HG03520 (cell line): ENCODE measurements around the gene FGF8.
"Not testable (repeated sequence)": the region's sequence is repeated elsewhere in the genome, so short reads cannot be mapped to it uniquely, and the experiment has no call there.

Experiments used
- ATAC-seq: cut with Tn5 transposase; IDR thresholded peaks from one replicate; pipeline ENCODE4 v1.9.1; 2021; ENCODE audit warnings: mild to moderate bottlenecking, moderate library complexity; ENCODE audit not compliant: unreplicated experiment

The FGF8 gene, protein sequence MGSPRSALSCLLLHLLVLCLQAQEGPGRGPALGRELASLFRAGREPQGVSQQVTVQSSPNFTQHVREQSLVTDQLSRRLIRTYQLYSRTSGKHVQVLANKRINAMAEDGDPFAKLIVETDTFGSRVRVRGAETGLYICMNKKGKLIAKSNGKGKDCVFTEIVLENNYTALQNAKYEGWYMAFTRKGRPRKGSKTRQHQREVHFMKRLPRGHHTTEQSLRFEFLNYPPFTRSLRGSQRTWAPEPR

DNA sequence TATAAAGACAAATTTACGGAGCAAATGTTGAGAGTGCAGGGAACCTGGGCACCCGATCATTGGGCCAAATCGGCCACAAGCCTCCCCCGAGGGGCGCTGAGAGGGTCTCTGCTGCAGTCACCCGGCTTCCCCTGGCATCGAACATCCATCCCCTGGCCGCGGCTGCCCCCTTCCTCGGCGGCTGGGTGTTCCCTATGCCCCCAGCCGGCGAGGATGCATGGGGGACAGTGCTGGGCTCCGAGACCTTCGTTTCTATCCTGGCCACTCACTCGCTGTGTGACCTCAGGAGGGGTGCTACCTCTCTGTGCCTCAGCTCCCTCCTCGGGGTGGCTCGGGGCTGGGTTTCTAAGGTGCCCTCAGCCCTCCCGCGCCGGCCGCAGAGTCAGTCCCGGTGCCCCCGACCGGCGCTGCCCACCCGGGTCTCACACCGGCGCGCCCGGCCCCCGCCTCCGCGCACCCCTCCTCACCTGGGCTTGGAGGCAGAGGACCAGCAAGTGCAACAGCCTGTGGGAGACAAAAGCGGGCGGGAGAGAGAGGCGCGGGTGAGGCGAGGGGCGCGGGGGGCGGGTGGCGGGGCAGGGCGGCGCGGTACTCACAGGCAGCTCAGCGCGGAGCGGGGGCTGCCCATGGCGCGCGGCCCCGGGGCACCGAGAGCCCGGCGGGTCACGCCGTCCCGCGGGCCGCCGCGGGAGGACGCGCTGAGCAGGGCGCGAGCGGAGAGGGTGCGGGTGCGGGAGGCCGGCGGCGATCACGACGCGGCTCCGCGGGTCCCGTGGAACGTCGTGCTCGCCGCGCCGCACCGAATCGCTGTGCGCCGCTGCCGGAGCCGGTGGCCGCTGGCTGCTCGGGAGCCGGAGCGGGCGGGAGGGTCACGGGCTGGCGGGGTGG, at the start of gene FGF8:
Gene FGF8 (minus strand): TSS at position 842 of the 888 bp plus-strand sequence. CDS start 214 bp downstream, at position 628.
- no peak for ATAC-seq

DNA sequence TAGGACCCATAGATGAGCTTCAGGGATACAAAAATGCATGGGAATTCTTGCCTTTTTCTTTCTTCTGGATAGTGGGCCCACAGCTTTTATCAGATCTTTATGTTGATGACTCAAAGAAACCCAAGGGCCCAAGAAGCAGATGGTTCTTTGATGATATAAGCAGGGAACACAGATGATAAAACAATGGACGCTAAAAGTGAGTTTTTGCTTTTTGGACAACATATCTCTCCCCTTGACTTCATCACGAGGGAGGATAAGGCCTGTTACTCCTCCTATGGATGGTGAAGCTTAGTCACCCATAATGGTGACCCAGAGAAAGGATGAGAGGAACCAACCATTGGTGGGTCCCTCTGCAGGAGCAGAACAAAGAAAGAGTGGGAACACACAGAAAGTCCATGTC, 48.8 kb upstream of the FGF8 start:
- no peak for ATAC-seq

DNA sequence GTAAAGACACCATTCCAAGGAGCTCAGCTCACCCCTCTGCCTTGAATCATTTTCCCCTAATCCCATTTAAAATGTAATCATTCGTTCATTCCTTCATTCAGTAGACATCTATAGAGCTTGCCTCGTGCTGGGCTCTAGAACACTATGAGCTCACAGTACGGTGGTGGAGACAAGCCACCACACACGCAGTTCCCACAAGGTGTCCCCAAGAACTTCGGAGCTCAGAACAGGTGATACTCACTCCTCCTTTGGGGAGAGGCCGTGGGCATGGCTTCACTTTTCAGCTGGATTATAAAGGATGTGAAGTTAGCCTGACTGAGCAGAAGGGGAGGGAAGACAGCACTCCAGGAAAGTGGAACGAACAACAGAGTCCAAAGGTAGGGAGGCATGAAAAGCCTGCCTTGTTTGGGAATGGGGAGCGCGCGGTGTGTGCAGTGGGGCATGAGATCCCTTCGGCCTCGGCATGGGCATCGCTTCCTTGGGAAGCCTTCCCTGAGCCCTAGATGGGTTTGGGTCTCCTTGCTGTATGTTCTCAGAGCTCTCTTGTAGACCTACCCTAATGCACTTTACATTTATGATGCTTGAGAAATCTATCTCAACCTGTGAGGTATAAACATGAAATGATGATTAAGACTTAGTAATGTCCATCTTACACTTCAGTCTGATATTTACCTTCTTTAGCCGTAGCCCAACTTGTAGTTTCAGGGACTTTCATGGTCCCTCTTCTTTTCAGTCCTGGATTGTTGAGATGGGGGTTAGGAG, 43.1 kb upstream of the FGF8 start:
- peak; percentile 13 for ATAC-seq

DNA sequence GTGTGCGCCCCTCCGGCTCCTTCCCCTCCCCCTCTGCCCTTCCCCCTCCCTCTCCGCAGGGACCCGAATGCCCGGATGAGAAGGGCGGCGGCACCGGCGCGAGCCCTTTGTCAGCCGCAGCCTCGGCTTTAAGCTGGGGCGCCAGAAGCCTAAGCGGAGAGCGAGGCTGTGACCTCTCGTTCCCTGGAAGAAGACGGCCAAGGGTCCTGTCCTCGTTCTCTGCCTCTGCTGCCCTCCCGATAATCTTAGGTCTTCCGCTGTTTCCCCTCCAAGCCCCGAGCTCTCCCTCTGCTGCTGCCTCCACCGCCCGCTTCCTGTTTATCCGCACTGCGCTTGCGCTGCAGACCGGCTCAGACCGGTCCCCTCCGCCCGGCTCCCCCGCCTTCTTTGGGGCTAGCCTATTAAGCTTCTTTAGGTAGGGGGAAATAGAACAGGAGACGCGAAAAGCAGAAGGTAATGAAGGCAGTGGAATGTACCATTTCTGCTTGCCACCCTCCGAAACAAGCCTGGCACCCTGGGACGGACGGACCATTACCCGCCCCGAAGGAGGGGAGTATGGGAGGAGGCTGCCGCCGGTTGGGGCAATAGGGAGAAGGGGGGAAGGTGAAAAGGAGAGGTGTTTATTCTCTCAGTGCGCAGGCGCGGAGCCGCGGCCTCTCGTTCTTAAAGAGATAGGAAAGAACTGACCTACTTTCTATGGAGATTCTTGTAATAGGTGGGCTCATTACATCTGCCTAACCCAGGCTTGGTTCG, 42.4 kb upstream of the FGF8 start, which contains the start of gene OGA:
Gene OGA (minus strand): TSS at position 326 of the 753 bp plus-strand sequence. CDS start 422 bp downstream, outside the sequence.
- peak; percentile 84 for ATAC-seq

DNA sequence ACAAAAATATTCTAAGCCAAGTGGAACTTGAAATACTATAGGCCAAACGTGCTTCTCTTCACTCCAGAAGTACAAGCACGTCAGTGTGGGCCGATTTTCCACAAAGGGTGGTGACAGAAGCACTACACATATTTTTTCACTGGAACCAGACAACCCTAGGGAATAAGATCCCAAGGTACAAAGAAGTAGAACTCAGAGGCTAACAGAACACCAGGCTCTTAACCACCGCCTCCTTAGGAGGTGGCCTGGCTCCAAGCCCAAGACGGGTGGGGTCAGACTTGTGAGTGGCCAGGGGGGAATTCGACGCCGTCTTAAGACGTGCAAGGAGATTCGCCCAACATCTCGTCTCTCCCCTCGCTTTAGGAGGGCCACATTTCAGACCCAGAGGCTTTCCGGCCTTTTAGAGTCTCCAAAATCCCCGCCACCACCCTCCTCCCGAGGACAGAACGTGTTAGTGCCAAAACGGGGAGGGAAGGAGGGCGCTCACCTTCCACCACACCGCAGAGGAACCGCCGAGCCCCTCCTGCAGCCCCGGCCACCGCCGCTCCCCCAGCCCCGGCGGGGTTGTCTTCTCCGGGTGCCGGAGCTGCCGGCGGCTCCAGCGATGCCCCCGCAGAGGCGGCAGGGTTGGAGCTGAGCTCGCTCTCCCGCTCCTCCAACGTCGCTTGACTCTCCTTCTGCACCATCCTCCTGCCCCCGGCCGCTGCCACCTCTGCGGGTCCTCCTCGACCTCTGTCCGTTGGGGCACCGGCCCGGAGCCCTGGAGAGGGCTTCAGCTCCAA, 41.6 kb upstream of the FGF8 start:
- no peak for ATAC-seq

DNA sequence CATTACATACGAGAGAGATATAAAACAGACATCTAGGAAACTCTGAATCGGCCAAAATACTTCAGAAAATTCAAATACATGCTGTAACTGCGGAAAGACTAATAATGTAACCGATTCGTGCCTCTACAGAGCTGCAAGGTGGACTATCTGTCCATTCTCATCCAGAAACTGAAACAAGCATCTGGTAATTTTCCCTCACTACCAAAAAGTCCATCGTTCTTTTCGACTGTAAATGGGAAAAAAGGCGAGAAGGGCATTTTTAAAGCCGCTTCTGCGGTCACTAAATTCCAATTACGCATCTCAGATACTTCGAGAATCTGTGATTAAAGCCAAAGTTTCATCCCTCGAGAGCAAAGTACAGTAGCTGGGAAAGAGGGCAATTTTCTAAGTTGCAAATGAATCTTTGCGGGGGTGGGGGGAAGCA, 41.0 kb upstream of the FGF8 start:
- no peak for ATAC-seq

DNA sequence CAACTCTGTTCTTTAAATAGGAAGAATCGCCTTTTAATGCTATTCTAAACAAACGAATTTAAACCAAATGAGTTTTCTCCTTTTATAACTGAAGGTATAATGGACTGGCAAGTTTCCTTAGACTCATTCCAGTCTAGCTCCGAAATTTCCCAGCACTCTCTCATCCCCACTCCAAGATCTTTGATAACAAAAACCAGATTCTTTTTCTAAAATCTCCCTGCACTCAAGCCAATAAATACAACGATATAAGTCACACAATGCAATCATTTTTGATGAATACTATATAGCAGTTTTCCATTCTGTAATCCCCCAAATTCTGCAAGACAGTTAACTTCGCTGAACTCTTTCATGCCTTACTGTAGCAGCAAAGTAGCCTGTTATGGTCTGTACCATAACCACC, 40.5 kb upstream of the FGF8 start:
- no peak for ATAC-seq

DNA sequence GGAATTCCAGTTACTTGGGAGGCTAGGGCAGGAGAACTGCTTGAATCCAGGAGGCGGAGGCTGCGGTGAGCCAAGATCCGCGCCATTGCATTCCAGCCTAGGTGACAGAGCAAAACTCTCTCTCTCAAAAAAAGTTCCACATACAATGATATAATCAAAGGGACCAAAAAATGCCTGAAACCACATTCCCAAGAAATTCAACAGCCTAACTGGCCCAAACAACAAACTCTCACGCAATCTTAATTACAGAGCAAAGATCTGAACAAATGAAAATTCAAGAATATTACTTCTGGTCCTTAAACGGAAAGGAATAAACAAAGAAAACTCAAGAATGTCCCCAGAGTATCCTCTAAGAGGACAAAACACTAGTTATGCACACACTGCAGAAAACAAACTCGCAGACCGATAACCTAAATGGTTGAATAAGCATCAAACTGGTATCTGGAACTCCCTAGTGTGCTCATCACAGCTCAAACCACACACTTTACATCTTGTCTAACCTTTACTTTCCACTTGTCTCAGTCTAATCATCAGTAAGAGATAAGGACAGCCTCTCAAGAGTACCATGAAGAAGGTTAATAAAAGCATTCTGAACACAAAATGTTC, 38.7 kb upstream of the FGF8 start:
- no peak for ATAC-seq

DNA sequence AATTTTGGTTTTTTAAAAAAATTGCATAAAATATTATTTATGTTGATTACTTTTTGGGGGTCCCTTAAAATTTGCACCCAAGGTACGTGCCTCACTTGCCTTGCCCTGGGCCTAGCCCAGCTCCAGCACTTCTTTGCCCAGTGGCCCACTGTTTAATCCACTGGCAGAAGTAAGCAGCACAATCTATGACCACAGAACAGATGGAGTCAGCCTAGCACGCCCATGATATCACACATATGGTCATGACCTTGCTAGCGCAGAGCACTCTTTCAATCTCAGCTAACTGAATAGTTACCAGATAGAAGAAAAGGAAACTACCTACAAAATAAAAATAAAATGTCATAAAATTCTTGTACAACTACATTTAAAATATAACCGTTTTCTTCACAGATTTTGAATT, 36.7 kb upstream of the FGF8 start:
- ATAC-seq, result no peak

DNA sequence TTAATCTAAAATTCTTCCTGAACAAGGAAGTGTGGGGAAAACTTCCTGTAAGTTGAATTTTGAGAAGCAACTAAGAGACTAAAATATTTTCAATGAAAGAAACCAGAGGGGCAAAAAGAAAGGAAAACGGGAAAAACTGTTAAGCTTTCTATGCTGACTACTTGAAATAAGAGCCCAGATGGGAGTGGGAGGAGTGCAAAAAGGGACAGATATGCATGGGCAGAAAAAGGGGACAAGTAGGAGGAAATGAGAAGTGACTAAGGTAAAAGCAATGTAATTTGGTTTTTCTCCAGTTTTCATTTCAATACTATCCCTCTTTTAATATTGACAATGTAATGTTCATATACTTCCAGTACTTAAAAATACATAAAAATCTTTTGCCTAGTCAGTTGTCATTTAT, 31.2 kb upstream of the FGF8 start:
- ATAC-seq, result no peak

DNA sequence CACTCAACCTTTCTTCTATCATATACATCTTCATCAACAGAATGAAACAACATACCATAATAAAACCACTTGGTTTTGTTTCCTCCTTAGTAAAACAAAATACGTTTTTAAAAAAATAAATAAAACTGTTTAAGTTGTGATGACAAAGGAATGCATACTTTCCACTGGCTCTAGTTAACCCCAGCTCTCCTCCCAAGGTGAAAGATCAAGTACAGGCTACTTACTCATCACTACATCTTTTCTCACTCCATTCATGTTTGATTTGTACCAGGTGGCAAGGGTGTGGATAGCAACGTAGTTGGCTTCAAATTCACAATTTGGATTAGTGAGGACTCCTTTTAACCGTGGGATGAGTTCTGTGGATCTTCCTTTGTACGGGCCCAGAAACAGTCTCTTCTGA, 27.6 kb upstream of the FGF8 start:
- no peak for ATAC-seq

DNA sequence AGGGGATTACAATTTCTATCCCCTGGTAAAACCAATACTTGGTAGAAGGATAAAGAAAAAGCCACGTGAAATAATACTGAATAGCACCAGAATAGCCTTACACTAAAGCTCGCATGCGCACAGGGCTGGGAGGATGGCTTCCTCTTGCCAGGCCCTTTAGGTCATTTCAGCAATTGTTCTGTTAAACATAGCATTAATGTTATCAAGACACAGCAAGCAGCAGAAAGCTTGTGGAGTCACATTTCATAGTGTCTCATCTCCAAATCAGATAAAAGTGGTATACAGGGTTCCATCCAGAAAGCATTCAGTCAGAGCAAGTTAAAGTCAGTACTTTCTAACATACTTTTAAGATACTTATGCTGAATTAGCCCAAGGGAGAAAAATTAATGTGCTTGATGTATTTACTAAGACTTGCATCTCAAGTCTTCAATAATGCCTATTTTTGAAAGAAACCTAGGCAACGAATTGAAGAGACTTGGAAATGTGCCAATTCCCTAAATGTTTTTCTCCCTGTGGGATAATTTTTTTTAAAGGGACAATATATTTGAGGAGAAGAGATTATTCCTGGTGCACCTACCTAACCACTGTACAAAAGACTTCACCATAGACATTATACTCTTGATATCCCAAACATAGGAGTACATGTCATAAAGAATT, 21.6 kb upstream of the FGF8 start:
- ATAC-seq, result no peak

DNA sequence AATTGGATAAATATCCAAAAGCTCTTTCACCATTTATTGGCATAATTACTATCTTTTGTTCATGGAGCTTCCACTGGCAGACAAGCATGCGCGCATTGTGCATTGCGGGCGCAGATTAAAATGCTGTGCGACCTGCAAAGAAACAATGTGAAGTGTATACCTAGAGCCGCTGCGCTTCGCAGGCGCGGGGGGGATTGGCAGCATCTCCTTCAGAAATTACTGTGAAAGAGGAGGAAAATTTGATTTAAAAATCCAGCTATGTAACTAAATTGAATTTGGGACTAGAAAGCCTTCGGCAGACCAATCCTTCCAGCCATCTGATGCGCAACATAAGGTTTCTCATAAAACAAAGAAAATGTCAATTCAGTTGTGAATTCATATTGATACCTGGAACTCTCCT, 17.6 kb upstream of the FGF8 start:
- no peak for ATAC-seq

DNA sequence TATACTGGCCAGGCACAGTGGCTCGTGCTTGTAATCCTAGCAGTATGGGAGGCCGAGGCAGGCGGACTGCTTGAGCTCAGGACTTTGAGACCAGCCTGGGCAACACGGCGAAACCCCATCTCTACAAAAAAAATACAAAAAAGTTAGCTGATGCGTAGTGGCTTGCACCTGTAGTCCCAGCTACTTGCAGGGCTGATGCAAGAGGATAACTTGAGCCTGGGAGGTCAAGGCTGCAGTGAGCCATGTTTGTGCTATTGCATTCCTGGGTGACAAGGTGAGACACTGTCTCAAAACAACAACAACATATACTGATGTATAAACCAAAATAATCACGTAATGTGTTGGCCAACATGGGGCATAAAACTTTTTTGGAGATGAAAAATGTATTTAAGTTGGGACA, 13.8 kb upstream of the FGF8 start:
- ATAC-seq, result no peak

DNA sequence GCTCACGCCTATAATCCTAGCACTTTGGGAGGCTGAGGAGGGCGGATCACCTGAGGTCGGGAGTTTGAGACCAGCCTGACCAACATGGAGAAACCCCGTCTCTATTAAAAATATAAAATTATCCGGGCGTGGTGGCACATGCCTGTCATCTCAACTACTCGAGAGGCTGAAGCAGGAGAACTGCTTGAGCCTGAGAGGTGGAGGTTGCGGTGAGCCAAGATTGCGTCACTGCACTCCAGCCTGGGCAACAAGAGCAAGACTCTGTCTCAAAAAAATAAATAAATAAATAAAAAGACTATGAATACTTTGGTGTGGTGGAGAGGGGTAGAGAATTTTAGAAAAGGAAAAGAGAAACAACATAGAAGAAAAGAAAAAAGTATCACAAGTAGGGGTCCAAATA, 13.3 kb upstream of the FGF8 start:
- ATAC-seq, result not testable (repeated sequence)

DNA sequence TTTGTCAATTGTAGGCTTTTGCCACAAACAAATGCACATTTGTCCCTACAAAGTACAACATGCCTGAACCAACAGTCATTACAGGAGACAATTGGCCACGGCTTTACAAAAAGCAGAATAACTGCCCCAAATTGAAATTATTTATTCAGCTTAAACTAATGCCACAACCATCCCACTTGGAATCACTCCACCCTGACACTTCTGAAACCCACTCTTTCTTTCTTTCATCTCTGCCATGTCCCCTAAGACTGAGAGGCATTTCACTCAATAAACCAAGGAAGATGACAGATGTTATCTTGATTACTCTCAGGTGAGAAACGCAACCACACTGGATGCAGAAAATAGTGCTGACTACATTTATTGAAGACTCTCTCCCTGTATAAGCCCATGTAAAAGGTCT, 9.9 kb upstream of the FGF8 start:
- no peak for ATAC-seq

DNA sequence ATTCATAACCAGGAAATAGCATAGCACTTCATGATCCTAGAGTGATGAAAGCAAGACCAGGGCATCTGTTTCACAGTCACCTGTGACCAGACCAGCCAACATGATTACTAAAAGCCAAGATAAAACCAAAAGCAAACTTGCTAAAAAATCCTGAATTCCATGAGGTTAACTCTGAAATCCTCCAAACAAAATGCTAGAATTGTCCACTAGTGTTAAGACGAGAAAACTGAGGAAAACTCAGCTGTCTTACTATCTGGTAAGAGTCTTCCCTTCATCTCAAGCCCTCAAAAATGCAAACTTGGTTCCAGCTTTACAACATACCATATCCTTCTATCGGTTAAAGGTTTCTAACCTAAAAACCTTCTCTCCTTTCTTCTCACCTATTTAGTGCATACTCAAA, 8.6 kb upstream of the FGF8 start:
- ATAC-seq, result no peak

DNA sequence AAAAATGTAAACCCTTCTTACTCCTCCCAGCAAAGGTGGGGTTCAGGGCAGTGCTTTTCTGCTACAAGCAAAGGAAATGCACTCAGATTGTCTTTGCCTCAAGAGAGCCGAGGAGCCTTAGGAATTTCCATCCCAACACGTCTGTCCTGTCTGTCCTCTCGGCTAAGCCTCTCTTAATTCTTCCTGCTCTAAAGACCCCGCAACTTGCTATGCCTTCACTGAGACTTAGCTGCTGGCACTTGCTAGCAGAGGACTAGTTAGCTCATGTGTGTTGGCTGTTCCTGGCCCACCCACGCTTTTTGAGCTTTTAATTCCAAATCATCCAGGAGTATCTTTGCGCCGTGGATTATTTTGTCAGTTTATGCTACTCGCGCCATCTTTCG, 7.8 kb upstream of the FGF8 start:
- ATAC-seq, result no peak
